GM12878 (cell line): Measurements from ENCODE around the gene VGF. TPM values are rescaled to one million over a fixed set of nuclear protein-coding genes. Genes with fewer than 3 reads are reported as not detected.

Experiments used
- ATAC-seq: fragments of 200-7000 bp; cut with Tn5 transposase; 3 replicates; pipeline ENCODE4 v1.9.1; 2020; ENCODE audit warnings: mild to moderate bottlenecking, moderate library complexity
- BruUV-seq: library from RNA; stranded (reverse); fragments of 400-500 nt; replicated peaks from 2 replicates; lab custom pipeline; 2021; lab: Mats Ljungman, UMichigan
- CTCF ChIA-PET: fragments of 300-600 bp; sonication (Branson Sonifier 250); formaldehyde crosslinking; extraction: SDS; loops from one replicate; lab custom pipeline; 2021; ENCODE audit warnings: inconsistent platforms; lab: Yijun Ruan, JAX
- POLR2A ChIA-PET: fragments of 350-600 bp; formaldehyde crosslinking; extraction: SDS; loops from one replicate; lab custom pipeline; 2021; ENCODE audit warnings: inconsistent platforms; lab: Charles Lee
- RAD21 ChIA-PET: fragments of 300-600 bp; sonication (Branson Sonifier 250); formaldehyde crosslinking; loops from one replicate; lab custom pipeline; 2023; ENCODE audit warnings: antibody characterized with exemption; ENCODE audit not compliant: unreplicated experiment; lab: Charles Lee
- SMC1A ChIA-PET: fragments of 300-600 bp; sonication (Branson Sonifier 250); formaldehyde crosslinking; loops from one replicate; lab custom pipeline; 2023; ENCODE audit not compliant: unreplicated experiment, uncharacterized antibody; lab: Charles Lee
- DNase-seq: peaks from one replicate; pipeline ENCODE4 v3.0.0-alpha.2; 2011; ENCODE audit warnings: low read depth, low spot score
- FAIRE-seq: peaks from 3 replicates; lab custom pipeline; 2011; peaks lifted over from hg19 to GRCh38; lab: Jason Lieb, UNC
- H2AFZ ChIP-seq: 2 replicates; pipeline ENCODE4 v1.6.0; 2011; ENCODE audit warnings: low read depth, low read length, control low read depth; ENCODE audit not compliant: control insufficient read depth
- H3K27ac ChIP-seq: 2 replicates; pipeline ENCODE4 v1.5.1; 2011; ENCODE audit warnings: control low read depth; ENCODE audit not compliant: control insufficient read depth, insufficient read depth
- H3K27me3 ChIP-seq, 2 experiments: replicated peaks in 1 of 2; 2 replicates each; pipeline versions ENCODE4 v1.6.0 to v1.6.1; 2011; ENCODE audit warnings: low read length in 1 of 2; ENCODE audit not compliant: control insufficient read depth in 2 of 2, insufficient read depth in 2 of 2
- H3K36me3 ChIP-seq, 2 experiments: 2 replicates each; pipeline ENCODE4 v1.5.1; 2011; ENCODE audit warnings: low read length in 1 of 2; ENCODE audit not compliant: control insufficient read depth in 2 of 2, insufficient read depth in 2 of 2
- H3K4me1 ChIP-seq: 2 replicates; pipeline ENCODE4 v1.6.1; 2011; ENCODE audit warnings: mild to moderate bottlenecking, low read length, moderate library complexity, mixed read lengths; ENCODE audit not compliant: control insufficient read depth, insufficient read depth
- H3K4me2 ChIP-seq: 2 replicates; pipeline ENCODE4 v1.6.0; 2011; ENCODE audit warnings: control low read depth; ENCODE audit not compliant: control insufficient read depth, insufficient read depth
- H3K4me3 ChIP-seq: fragments of 200-600 bp; sonication (generic); 2 replicates; pipeline ENCODE4 v1.5.1; 2016
- H3K79me2 ChIP-seq: 2 replicates; pipeline ENCODE4 v1.6.0; 2011; ENCODE audit warnings: low read length; ENCODE audit not compliant: control insufficient read depth, insufficient read depth
- H3K9ac ChIP-seq: 2 replicates; pipeline ENCODE4 v1.8.0; 2011; ENCODE audit warnings: low read length, control low read depth, mixed read lengths; ENCODE audit not compliant: control insufficient read depth, insufficient read depth
- H3K9me3 ChIP-seq: replicated peaks from 3 replicates; pipeline ENCODE4 v1.5.1; 2011; ENCODE audit warnings: mild to moderate bottlenecking, low read length; ENCODE audit not compliant: control insufficient read depth, insufficient read depth
- H4K20me1 ChIP-seq: 2 replicates; pipeline ENCODE4 v1.6.0; 2011; ENCODE audit not compliant: control insufficient read depth, insufficient read depth
- BRCA1 ChIP-seq: IDR thresholded peaks from 2 replicates; pipeline ENCODE4 v1.6.1; 2011; ENCODE audit warnings: low read depth, low read length, improper control_type of control experiment
- CBFB ChIP-seq: IDR thresholded peaks from 2 replicates; pipeline ENCODE4 v1.6.1; 2016; ENCODE audit warnings: antibody characterized with exemption, low read depth
- FOS ChIP-seq: IDR thresholded peaks from 3 replicates; pipeline ENCODE4 v1.6.1; 2011; ENCODE audit warnings: borderline replicate concordance; ENCODE audit not compliant: insufficient read length; ENCODE audit errors: extremely low read depth
- KDM1A ChIP-seq: fragments of 200-600 bp; sonication (generic); IDR thresholded peaks from 2 replicates; pipeline ENCODE4 v1.6.1; 2016; ENCODE audit warnings: borderline replicate concordance
- NR2F1 ChIP-seq: fragments of 450-650 bp; conservative IDR thresholded peaks from 2 replicates; pipeline ENCODE4 v1.6.1; 2017; ENCODE audit warnings: mild to moderate bottlenecking
- RELA ChIP-seq: fragments of 450-650 bp; IDR thresholded peaks from 2 replicates; pipeline ENCODE4 v1.8.0; 2014; ENCODE audit warnings: borderline replicate concordance; ENCODE audit not compliant: partially characterized antibody
- RFX5 ChIP-seq: IDR thresholded peaks from 2 replicates; pipeline ENCODE4 v1.6.1; 2011; ENCODE audit warnings: low read depth, low read length, improper control_type of control experiment
- SP1 ChIP-seq: IDR thresholded peaks from one replicate; pipeline ENCODE4 v1.6.1; 2011; ENCODE audit warnings: low read depth, low read length
- SUZ12 ChIP-seq: fragments of 200-600 bp; sonication (generic); IDR thresholded peaks from one replicate; pipeline ENCODE4 v1.6.1; 2018; ENCODE audit warnings: antibody characterized with exemption, mild to moderate bottlenecking; ENCODE audit not compliant: unreplicated experiment
- TBL1XR1 ChIP-seq: IDR thresholded peaks from 2 replicates; pipeline ENCODE4 v1.6.1; 2012; ENCODE audit warnings: low read depth, low read length, improper control_type of control experiment
- WRNIP1 ChIP-seq: IDR thresholded peaks from 2 replicates; pipeline ENCODE4 v1.6.1; 2011; ENCODE audit warnings: low read depth, low read length, improper control_type of control experiment, borderline replicate concordance
- ZSCAN29 ChIP-seq: fragments of 450-650 bp; IDR thresholded peaks from 2 replicates; pipeline ENCODE4 v1.6.1; 2017; ENCODE audit warnings: mild to moderate bottlenecking, moderate library complexity
- in situ Hi-C: fragments of 300-500 bp; cut with MboI; formaldehyde crosslinking; loops from 9 replicates; pipeline ENCODE4 v1.14.3; 2018; ENCODE audit warnings: mixed read lengths
- intact Hi-C: fragments of 100-400 bp; cut with micrococcal nuclease; formaldehyde crosslinking; loops from one replicate; pipeline ENCODE4 v1.14.2; 2022; ENCODE audit not compliant: unreplicated experiment
- polyA plus RNA-seq, 11 experiments: library from polyadenylated mRNA; depleted of rRNA in 4 of 11; unstranded in 6 of 11; stranded (reverse) in 5 of 11; fragments of >200 nt; fragmentation: Nextera tagmentation in 4 of 11; fragmentation: Illumina TruSeq in 1 of 11; extraction: Ambion mirVana in 4 of 11; extraction: Trizol in 1 of 11; gene quantifications; 1 replicate in 1 of 11; 2 replicates in 10 of 11; pipeline versions ENCODE4 v1.2.1 to v1.2.3, GENCODE V29; 2011 to 2016; ENCODE audit warnings: inconsistent platforms in 2 of 11, missing spikeins in 2 of 11, low read depth in 1 of 11
- total RNA-seq, 4 experiments: library from RNA; depleted of rRNA in 3 of 4; stranded (reverse); fragments of >200 nt in 3 of 4; fragmentation: Illumina TruSeq in 1 of 4; extraction: Trizol in 1 of 4; gene quantifications; 2 replicates each; pipeline versions ENCODE4 v1.2.1 to v1.2.3, GENCODE V29; 2013 to 2021

The VGF gene
- total and polyA plus RNA-seq, 10 of the 15 experiments (the other 5 are each of a cell fraction or from before 2014, with no cell fraction given): 0.09 to 0.25 (median 0.17) TPM; not detected in 6

DNA sequence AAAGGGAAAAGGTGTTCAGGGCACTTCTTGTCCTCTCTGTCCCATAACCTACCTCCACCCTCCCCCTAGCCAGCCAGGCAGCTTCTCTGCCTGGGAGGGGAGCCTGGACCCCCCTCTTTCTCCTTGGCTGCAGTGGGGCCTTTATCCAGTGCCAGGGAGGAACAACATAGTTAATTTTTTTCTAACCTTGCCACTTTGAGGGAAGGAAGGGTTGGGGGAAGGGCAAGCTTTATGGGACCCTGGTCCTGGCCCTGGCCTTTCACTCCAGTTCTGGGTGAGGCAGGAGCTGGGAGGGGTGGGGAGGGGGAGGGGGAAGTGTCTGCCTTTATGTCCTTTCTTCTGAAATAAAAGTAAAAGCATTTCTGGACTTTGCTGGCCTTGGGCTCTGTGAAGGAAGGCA lies 4.5 kb downstream of the VGF start:
- Histone ChIP-seq H4K20me1 (no peaks in the 10 kb centered on the region), H3K27ac (no peak overlapping the region), H3K4me3 (no peak overlapping the region), H2AFZ (no peak overlapping the region), H3K4me1 (peaks cover 4% of the 10 kb centered on the region), H3K9ac (no peak overlapping the region), H3K27me3 (peaks cover 8 to 9% of the 10 kb centered on the region in 2 experiments; a peak in 3 of 4 replicates), H3K4me2 (no peak overlapping the region), H3K36me3 (peaks cover 5 to 7% of the 10 kb centered on the region in 2 experiments), H3K9me3 (no peaks in the 10 kb centered on the region; the same call in 2 of the 3 replicates), H3K79me2 (no peaks in the 10 kb centered on the region)
- TF ChIP-seq RFX5 (no peak), FOS (no peak), ZSCAN29 (no peak), NR2F1 (no peak), WRNIP1 (no peak), KDM1A (no peak), RELA (no peak), SUZ12 (no peak), CBFB (no peak), SP1 (no peak), BRCA1 (no peak), TBL1XR1 (no peak)
- ChIA-PET POLR2A (interaction anchor here (0.6 kb wide), 1 partner anchor 92 kb away, joined by 3 read pairs; no protein-coding TSS in a partner anchor), SMC1A (interaction anchor here (0.9 kb wide), 1 partner anchor 20 kb away, joined by 3 read pairs; no protein-coding TSS in a partner anchor), CTCF (no interaction called here), RAD21 (interaction anchor here (0.7 to 0.8 kb wide), 2 partner anchors 129 to 1236 kb away, joined by 3 to 4 read pairs; no protein-coding TSS in a partner anchor)
- FAIRE-seq (no peak), DNase-seq (no peak), ATAC-seq (no peak)
- intact Hi-C loops (no loop called here), in situ Hi-C loops (no loop called here)
- BruUV-seq: no TSS peak
